Esophagus muscularis mucosa (tissue), 4 donors: ENCODE data around the gene TNN.

ENCODE experiments used
- EP300 ChIP-seq: sonication (generic); formaldehyde crosslinking; IDR thresholded peaks from one replicate; pipeline ENCODE4 v1.6.1; 2017; ENCODE audit warnings: antibody characterized with exemption
- POLR2A ChIP-seq: fragments of 450-650 bp; IDR thresholded peaks from one replicate; pipeline ENCODE4 v1.6.1; 2017; ENCODE audit warnings: antibody characterized with exemption, moderate library complexity, mild to moderate bottlenecking, low read depth
- POLR2AphosphoS5 ChIP-seq, 2 donors: sonication (generic); formaldehyde crosslinking; IDR thresholded peaks; one replicate each; pipeline ENCODE4 v1.6.1; 2017; ENCODE audit warnings: antibody characterized with exemption in 2 of 2
- TF ChIP-seq, protein P1 (sequence below), 3 experiments: fragments of 200-600 bp in 2 of 3; fragments of 450-650 bp in 1 of 3; sonication (generic) in 2 of 3; IDR thresholded peaks; one replicate each; pipeline ENCODE4 v1.5.1; 2017 to 2019; ENCODE audit warnings: antibody characterized with exemption in 3 of 3, mild to moderate bottlenecking in 2 of 3, moderate library complexity in 1 of 3

- no peak for TF ChIP-seq POLR2AphosphoS5 (IDR thresholded peaks at IDR 0.05)
- TF ChIP-seq, protein P1, sequence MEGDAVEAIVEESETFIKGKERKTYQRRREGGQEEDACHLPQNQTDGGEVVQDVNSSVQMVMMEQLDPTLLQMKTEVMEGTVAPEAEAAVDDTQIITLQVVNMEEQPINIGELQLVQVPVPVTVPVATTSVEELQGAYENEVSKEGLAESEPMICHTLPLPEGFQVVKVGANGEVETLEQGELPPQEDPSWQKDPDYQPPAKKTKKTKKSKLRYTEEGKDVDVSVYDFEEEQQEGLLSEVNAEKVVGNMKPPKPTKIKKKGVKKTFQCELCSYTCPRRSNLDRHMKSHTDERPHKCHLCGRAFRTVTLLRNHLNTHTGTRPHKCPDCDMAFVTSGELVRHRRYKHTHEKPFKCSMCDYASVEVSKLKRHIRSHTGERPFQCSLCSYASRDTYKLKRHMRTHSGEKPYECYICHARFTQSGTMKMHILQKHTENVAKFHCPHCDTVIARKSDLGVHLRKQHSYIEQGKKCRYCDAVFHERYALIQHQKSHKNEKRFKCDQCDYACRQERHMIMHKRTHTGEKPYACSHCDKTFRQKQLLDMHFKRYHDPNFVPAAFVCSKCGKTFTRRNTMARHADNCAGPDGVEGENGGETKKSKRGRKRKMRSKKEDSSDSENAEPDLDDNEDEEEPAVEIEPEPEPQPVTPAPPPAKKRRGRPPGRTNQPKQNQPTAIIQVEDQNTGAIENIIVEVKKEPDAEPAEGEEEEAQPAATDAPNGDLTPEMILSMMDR (IDR thresholded peaks at IDR 0.05): no peak
- no peak for TF ChIP-seq POLR2A
- TF ChIP-seq EP300: no peak
Observed at GRCh38 chr1:175116903-175117302, 49.3 kb downstream of the TNN start.
